Liver (tissue), 3 donors: ENCODE data around the gene ZNF622.

Source experiments
- CTCF ChIP-seq: fragments of 150-350 bp; IDR thresholded peaks from 2 replicates; pipeline ENCODE4 v1.5.1; 2017; ENCODE audit warnings: improper control_type of control experiment, low read depth, low read length; ENCODE audit not compliant: missing input control
- GABPA ChIP-seq, 2 donors: IDR thresholded peaks in 1 of 2; conservative IDR thresholded peaks in 1 of 2; 2 replicates each; pipeline ENCODE4 v1.6.1; 2016; ENCODE audit warnings: antibody characterized with exemption in 2 of 2, mild to moderate bottlenecking in 1 of 2, moderate library complexity in 1 of 2
- RAD21 ChIP-seq, 2 donors: IDR thresholded peaks; 2 replicates each; pipeline ENCODE4 v1.6.1; 2016; ENCODE audit warnings: antibody characterized with exemption in 2 of 2, mild to moderate bottlenecking in 2 of 2
- donor health status: healthy.
- donor health status: healthy.

- TF ChIP-seq CTCF = no peak
- no peak for TF ChIP-seq GABPA (IDR thresholded peaks at IDR 0.05 in 1 of 2, conservative IDR thresholded peaks at IDR 0.05 in 1 of 2)
- TF ChIP-seq RAD21 (IDR thresholded peaks at IDR 0.05) = no peak
These were observed 53.7 kb downstream of the ZNF622 start for GRCh38 chr5:16411741-16412455.
